Lower lobe of right lung (tissue), 2 donors: ENCODE measurements around the gene NAV2. TPM values are rescaled to one million over a fixed set of nuclear protein-coding genes. Genes with fewer than 3 reads are reported as not detected.

ENCODE experiments used
- ATAC-seq, 2 donors: fragments of 200-7000 bp; cut with Tn5 transposase; one replicate each; pipeline ENCODE4 v1.9.1; 2020 to 2022; ENCODE audit warnings: mild to moderate bottlenecking in 2 of 2, moderate library complexity in 2 of 2
- DNase-seq: peaks from one replicate; pipeline ENCODE4 v3.0.0-alpha.2; 2020
- H3K27ac ChIP-seq: fragments of 200-600 bp; one replicate; pipeline ENCODE4 v1.8.0; 2022
- H3K27me3 ChIP-seq: fragments of 200-600 bp; one replicate; pipeline ENCODE4 v1.8.0; 2022; ENCODE audit warnings: low read depth
- H3K36me3 ChIP-seq: fragments of 200-600 bp; one replicate; pipeline ENCODE4 v1.8.0; 2022; ENCODE audit warnings: mild to moderate bottlenecking
- H3K4me1 ChIP-seq: fragments of 200-600 bp; one replicate; pipeline ENCODE4 v1.8.0; 2022
- H3K4me3 ChIP-seq: fragments of 200-600 bp; one replicate; pipeline ENCODE4 v1.8.0; 2022; ENCODE audit warnings: mild to moderate bottlenecking
- H3K9me3 ChIP-seq: fragments of 200-600 bp; one replicate; pipeline ENCODE4 v1.8.0; 2022
- intact Hi-C: fragments of 100-400 bp; cut with DNase I; formaldehyde crosslinking; loops from one replicate; pipeline ENCODE4 v1.11.0; 2022
- total RNA-seq: library from RNA; stranded (reverse); fragmentation: NEBNext Ultra II Directional; extraction: Animal tissue kit (Norgen Biotek cat#: 25700); gene quantifications from one replicate; pipeline ENCODE4 v1.2.1, GENCODE V29; 2021
- TF ChIP-seq, protein P1 (sequence below): fragments of 200-600 bp; IDR thresholded peaks from one replicate; pipeline ENCODE4 v1.8.0; 2022; ENCODE audit warnings: antibody characterized with exemption, mild to moderate bottlenecking
- donor health status: DM: no; HTN: yes; CAD: no; lungs with severe emphysema.

NAV2 gene
- total RNA-seq, 1 donor from 2014 or later = 36.9 TPM

DNA sequence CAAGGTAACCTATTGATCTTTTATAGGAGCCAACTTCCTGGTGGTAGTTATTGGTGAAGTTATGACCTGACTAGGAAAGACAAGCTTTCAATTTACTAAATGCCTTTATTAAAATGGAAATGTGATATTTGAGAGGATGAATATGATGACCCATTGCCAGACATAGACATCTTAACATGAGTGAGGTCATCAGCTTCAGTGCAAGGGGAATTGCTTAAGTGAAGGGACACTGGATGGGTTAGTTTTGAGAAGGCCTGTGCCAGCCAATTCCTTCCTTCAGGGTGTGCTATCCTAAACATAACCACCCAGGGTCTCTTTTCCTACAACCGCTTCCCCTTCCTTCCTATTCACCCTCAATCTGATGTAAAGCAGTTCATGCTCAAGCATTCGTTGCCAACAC, 21.5 kb downstream of the NAV2 start:
- H3K4me1 ChIP-seq = no peaks in the 10 kb centered on the region
- intact Hi-C loops = no loop called here
- H3K36me3 ChIP-seq = no peaks in the 10 kb centered on the region
- ATAC-seq = no peak
- no peaks in the 10 kb centered on the region for H3K27me3 ChIP-seq
- H3K4me3 ChIP-seq = no peak overlapping the region
- DNase-seq = no peak
- H3K27ac ChIP-seq = no peak overlapping the region
- TF ChIP-seq, protein P1, sequence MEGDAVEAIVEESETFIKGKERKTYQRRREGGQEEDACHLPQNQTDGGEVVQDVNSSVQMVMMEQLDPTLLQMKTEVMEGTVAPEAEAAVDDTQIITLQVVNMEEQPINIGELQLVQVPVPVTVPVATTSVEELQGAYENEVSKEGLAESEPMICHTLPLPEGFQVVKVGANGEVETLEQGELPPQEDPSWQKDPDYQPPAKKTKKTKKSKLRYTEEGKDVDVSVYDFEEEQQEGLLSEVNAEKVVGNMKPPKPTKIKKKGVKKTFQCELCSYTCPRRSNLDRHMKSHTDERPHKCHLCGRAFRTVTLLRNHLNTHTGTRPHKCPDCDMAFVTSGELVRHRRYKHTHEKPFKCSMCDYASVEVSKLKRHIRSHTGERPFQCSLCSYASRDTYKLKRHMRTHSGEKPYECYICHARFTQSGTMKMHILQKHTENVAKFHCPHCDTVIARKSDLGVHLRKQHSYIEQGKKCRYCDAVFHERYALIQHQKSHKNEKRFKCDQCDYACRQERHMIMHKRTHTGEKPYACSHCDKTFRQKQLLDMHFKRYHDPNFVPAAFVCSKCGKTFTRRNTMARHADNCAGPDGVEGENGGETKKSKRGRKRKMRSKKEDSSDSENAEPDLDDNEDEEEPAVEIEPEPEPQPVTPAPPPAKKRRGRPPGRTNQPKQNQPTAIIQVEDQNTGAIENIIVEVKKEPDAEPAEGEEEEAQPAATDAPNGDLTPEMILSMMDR = no peak
- H3K9me3 ChIP-seq = no peaks in the 10 kb centered on the region

DNA sequence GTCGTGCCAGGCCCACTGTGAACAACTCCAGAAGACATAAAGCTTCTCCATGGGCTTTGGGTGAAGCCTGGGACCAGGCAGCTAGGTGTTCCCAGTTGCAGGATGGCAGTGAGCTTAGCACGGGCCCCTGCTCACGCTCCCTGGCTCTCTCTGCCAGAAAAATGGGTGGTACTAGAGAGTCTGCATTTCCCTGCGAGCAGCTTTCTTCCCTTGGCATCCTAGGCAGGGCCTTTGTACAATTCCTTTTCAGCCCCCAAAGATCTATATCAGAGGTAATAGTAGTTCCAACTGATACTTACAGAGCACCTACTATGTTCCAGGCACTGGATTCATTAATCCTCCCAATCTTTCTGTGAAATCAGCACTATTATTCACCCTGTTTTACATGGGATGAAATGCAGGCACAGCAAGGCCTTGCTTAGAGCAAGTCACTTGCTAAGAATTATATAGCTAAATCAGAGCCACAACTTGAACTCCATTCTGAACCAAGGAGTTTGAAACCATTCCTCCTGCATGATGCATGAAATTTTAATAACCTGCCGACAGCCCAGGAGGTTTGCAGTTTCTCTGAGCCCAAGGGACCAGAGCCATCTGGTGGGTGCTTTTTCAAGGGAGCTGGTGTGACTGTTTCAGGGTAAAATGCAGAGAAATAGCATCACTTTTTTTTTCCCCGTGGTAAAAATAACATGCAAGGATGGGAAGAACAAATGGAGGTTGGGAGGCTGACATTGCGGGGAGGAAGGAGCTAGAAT, 22.7 kb downstream of the NAV2 start:
- Histone ChIP-seq H3K27me3 (no peaks in the 10 kb centered on the region), H3K27ac (no peak overlapping the region), H3K36me3 (no peaks in the 10 kb centered on the region), H3K9me3 (no peaks in the 10 kb centered on the region), H3K4me3 (no peak overlapping the region), H3K4me1 (peaks cover 4% of the 10 kb centered on the region)
- TF ChIP-seq, protein P1 = no peak
- intact Hi-C loops = no loop called here
- ATAC-seq = no peak
- no peak for DNase-seq

DNA sequence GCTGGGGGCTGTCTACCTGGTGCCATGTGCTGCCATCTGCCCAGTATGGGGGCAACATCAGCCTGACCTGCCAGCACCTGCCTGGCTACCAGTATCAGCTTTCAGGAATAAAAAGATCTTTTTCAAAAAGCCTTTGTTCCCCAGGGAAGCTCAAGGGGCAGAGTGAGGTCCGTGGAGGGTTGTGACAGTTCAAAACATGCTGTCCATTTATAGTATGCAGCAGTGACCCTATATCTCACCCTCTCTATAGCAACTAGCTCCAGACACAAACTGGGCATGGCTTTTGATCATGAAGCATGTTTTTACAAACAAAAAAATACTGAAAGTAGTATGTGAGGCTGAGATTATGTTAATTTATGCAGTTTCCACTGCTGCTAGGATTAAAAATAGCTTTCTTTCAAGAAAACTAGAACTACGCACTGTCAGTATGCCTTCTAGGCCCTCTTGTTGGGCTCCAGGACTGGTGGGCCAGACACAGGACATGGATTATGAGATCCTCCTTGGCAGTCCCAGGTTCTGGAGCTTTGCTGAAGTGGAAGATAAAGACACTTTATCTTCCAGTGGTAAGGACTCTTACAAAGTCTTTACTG, 23.4 kb downstream of the NAV2 start:
- Histone ChIP-seq H3K36me3 (no peaks in the 10 kb centered on the region), H3K4me3 (no peak overlapping the region), H3K27me3 (no peaks in the 10 kb centered on the region), H3K9me3 (no peaks in the 10 kb centered on the region), H3K4me1 (peaks cover 4% of the 10 kb centered on the region), H3K27ac (no peak overlapping the region)
- ATAC-seq = no peak
- TF ChIP-seq, protein P1 = no peak
- DNase-seq = no peak
- intact Hi-C loops = no loop called here

DNA sequence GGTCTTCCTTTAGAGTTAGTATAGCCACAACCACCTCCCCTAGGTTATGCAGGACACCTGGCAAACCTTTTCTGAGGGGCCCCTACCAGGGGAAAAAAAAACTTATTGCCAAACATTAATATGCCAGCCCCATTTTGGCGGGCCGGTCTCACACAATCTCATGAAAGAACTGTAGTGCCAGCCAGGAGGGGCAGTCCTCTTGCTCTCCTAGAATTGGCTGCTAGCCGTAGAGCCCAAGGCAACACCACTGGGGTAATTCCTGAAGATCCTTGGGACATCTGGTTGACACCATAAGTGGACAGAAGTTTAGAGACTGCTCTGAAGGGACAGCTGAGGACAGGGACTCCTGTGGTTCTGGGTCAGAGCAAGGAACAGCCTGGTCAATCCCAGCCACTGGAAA, 24.2 kb downstream of the NAV2 start:
- H3K27ac ChIP-seq = no peak overlapping the region
- ATAC-seq = no peak

DNA sequence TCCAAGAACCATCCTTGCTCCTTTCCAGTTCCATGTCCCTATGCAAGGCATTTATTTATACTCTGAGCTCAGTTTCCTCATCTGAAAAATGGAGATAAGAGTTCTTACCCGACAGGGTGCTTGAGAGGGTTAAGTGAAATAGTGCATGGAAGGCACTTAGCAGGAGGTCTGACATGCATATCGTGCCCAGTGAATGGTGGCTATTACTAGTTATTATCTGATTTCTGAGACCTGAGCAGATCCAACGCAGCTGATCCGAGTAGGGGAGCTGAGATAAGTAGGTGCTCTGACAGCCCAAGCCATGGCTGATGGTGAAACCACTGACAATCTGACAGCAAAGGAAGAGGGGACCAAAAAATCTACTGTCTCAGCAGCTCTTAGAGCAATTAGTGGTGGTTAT, 24.9 kb downstream of the NAV2 start:
- Histone ChIP-seq H3K36me3 (no peaks in the 10 kb centered on the region), H3K27ac (no peak overlapping the region), H3K4me1 (peaks cover 10% of the 10 kb centered on the region), H3K27me3 (no peaks in the 10 kb centered on the region), H3K4me3 (no peak overlapping the region), H3K9me3 (no peaks in the 10 kb centered on the region)
- no peak for DNase-seq
- TF ChIP-seq, protein P1 = no peak
- ATAC-seq = no peak
- intact Hi-C loops = no loop called here

More for the DNA sequence above, 24.2 kb downstream of the NAV2 start:
- intact Hi-C loops = no loop called here
- Histone ChIP-seq H3K4me3 (no peak overlapping the region), H3K27me3 (no peaks in the 10 kb centered on the region), H3K9me3 (no peaks in the 10 kb centered on the region), H3K4me1 (peaks cover 4% of the 10 kb centered on the region), H3K36me3 (no peaks in the 10 kb centered on the region)
- no peak for DNase-seq
- TF ChIP-seq, protein P1 = no peak
